HG03108 (cell line): ENCODE data around the gene GAS2L2.
"Not testable (repeated sequence)": the region's sequence is repeated elsewhere in the genome, so short reads cannot be mapped to it uniquely, and the experiment has no call there.

ENCODE experiments used
- ATAC-seq: cut with Tn5 transposase; IDR thresholded peaks from one replicate; pipeline ENCODE4 v1.9.1; 2021; ENCODE audit warnings: moderate library complexity; ENCODE audit not compliant: unreplicated experiment

GAS2L2 gene

DNA sequence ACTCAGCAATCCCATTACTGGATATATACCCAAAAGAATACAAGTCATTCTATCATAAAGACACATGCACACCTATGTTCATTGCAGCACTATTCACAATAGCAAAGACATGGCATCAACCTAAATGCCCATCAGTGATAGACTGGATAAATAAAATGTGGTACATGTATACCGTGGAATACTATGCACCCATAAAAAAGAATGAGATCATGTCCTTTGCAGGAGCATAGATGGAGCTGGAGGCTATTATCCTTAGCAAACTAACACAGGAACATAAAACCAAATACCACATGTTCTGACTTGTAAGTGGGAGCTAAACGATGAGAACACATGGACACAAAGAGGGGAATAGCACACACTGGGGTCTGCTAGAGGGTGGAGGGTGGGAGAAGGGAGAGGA, 49.7 kb downstream of the GAS2L2 start:
- not testable (repeated sequence) for ATAC-seq

DNA sequence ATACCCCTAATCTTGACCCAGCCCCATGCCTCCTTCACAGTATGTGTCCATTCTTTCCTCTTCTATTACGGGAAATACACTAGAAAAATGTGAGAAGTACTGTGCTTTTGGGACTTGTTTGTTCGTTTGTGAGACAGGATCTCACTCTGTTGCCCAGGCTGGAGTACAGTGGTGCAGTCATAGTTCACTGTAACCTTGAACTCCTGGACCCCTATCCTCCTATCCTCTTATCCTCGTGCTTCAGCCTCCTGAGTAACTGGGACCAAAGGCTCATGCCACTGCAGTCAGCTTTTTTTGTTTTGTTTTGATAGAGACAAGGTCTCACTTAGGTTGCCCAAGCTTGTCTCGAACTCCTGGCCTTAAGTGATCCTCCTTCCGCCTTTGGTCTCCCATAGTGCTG, 51.5 kb downstream of the GAS2L2 start:
- no peak for ATAC-seq

DNA sequence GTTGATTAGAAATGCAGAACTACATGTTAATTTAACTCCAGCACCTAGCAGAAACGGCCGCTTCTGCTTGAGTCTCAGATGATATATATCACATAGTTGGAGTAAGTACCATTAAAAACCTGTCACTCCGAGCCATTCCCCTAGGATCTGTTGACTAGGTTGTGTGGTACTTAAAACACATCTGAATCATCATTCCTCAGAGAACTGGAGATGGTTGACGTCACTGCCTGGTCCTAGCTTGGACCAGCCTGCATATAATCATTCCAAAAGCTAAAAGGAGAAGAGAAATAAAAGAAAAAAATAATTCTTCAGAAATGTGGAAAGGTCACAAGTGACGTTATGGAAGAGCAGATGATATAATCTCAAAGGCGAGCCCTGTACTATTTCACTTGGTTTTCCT, 52.9 kb downstream of the GAS2L2 start:
- no peak for ATAC-seq

DNA sequence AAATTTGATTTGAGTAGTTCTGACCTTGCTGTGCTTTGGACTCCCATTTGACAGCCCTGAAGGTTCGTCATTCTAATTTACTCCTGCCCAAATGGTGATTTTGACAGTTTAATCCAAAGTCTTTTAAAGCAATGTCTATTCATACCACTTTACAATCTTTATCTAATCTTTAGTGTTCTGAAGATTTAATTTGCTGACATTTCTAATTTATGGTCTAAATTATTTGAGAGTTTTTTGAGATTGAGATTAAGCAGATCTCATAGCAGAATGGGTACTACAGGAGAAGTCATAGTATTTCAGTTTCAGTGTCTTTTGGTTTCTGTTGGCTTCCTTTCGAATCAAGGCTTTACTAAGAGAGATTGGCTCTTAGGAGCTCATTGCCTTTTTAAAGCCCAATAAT, 54.2 kb downstream of the GAS2L2 start:
- no peak for ATAC-seq

DNA sequence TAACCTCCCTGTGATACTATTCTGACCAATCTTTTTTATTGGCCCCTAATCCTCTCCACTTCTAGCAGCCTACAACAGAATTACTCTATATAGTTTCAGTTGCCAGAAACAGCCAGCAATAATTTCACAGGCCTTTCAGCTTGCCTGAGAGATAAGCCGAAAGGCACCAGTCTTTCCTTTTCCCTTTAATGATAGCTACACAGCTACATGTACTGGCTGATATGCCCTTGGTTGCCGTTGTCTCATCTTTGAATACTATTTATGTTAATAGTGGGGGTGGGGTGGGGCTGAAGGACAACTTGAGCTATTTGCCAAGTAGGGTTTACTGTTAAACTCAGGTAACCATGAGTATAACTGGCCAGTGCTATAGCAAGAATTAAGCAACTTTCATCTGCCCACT, 57.4 kb downstream of the GAS2L2 start:
- no peak for ATAC-seq

DNA sequence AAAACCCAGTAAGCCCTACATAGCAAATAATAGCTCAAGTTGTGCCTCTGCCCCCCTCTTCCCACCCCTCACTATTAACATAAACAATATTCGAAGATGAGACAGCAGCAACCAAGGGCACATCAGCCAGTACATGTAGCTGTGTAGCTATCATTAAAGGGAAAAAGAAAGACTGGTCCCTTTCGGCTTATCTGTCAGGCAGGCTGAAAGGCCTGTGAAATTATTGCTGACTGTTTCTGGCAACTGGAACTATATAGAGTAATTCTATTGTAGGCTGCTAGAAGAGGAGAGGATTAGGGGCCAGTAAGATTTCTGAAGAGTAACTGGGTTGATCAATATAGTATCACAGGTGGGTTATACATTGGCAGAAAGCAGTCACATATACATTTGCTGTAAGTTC, 58.1 kb downstream of the GAS2L2 start:
- no peak for ATAC-seq
